NCI-H1694 (cell line): Measurements from ENCODE around the gene ACTMAP.
A peak's percentile ranks its signal among the peaks of the same experiment; 100 is the strongest.

Experiments
- DNase-seq: peaks from one replicate; lab custom pipeline; 2025; lab: John Stamatoyannopoulos, UW

ACTMAP gene

DNA sequence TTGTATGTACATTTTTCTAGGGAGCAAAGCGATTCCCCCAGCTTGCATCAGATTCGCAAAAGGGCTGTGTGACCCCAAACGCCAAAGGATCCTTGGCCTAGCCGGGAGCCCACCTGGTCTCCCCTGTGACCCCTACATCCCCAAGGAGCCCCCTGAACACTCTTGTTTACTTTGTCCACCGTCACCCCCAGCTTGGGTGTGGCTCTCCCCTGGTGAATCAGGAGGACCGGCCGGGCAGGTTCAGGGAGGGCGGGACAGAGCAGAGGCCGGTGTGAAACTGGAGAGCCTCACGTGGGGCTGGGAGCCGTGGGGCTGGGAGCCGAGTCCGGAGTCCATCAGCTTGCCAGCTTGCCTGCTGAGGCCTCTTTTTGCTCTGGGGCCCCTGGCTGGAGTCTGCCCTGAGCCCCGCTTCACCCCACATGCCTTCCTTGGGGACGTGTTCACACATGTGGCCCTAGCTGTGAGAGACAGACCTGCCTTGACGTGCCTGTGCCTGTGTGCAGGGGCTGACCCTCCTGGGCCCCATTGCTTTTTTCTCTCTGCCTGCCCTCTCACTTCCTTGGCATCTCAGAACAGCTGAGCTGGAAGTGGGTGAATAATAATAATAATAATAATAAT lies 31.4 kb downstream of the ACTMAP start:
- DNase-seq, result no peak

DNA sequence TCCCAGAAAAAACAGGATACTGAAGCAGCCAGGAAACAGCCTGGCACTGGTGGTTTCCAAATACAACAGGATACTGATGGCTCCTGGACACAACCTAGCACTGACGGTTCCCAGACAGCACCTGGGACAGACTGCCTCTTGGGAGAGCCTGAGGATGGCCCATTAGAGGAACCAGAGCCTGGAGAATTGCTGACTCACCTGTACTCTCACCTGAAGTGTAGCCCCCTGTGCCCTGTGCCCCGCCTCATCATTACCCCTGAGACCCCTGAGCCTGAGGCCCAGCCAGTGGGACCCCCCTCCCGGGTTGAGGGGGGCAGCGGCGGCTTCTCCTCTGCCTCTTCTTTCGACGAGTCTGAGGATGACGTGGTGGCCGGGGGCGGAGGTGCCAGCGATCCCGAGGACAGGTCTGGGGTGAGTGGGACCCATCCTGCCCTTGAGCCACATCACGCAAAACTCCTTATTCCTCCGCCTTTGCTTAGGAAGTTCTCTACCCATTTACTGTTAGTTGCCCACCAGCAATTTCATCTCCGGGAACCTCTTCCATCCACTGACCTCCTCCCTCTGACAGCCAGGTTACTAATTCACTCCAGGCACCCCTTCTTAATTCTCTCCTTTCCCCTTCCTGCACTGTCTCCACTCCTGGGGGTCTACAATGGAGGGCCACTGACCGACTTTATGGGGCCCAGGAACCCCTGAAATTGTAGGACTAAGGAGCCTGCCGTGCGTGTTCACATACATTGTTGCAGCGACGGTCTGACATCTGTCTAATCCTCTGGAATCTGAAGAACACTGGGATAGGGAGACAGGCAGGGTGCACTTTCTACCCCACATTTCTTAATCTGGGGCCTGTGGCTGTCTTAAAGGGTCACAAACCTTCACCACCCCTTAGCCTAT lies 32.1 kb downstream of the ACTMAP start:
- DNase-seq, result no peak

DNA sequence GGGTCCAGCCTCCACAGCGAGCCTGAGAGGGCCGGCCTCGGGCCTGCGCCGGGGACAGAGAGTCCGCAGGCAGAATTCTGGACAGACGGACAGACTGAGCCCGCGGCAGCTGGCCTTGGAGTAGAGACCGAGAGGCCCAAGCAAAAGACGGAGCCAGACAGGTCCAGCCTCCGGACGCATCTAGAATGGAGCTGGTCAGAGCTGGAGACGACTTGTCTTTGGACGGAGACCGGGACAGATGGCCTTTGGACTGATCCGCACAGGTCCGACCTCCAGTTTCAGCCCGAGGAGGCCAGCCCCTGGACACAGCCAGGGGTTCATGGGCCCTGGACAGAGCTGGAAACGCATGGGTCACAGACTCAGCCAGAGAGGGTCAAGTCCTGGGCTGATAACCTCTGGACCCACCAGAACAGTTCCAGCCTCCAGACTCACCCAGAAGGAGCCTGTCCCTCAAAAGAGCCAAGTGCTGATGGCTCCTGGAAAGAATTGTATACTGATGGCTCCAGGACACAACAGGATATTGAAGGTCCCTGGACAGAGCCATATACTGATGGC lies 32.9 kb downstream of the ACTMAP start:
- DNase-seq, result no peak

DNA sequence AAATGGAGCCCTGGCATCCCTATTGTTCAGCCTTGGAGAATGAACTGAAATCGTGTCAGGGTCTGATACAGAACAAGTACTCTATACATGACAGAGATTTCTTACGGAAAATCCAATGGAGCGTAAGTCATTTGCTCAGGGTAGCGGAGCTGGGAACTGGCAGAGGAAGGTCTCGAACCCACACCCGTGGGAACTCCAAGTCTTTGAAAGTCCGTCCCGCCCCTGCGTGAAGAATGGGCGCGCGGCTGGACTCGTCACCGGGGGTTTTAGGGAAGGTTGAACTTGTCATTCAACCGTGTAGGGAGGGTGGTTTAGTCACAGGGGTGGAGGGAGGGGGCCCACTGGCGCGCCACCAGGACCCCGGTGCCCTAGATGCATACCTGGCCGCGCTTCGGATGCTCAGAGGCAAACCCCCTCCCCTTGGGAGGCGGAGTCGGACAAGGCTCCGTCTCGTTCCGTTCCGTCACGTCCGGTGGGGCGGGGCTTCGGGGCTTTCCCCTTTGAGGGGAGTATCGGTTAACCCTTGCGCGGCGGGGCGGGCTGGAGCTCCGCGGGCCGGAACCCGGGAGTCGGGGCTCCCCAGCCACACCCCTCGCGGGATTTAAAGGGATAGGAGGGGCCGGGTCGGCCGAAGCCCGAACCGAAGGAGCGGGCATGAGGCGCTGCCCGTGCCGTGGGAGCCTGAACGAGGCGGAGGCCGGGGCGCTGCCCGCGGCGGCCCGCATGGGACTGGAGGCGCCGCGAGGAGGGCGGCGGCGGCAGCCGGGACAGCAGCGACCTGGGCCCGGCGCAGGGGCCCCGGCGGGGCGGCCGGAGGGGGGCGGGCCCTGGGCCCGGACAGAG lies 33.6 kb downstream of the ACTMAP start, which contains the start of the genes COQ8B and ITPKC:
TSS of gene COQ8B (minus strand) at position 405 of the 843 bp plus-strand sequence. CDS start 2,254 bp downstream, outside the sequence.
TSS of gene ITPKC (plus strand) at position 631 of the 843 bp plus-strand sequence. CDS start at position 655, 24 bp downstream.
- peak; percentile 98 for DNase-seq

DNA sequence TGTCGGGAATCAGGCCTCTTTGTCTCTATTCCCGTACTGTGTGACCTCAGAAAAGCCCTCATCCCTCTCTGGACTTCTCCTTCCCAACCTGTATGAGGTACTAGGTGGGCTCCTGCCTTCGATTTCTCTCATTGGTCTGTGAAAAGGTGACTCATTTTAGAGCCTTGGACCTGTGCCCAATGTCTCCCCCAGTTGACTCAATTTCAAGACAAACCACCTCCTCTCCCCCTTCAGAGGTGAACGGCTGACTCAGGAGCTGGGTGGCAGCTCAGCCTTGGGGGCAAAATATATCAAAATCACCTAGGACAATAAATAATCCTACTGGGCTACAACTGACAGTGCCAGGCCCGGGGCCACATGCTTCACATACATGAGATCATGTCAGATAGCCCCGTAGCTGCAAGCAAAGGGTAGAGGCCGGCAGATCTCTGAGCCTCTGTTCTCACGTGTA lies 34.2 kb downstream of the ACTMAP start:
- no peak for DNase-seq

DNA sequence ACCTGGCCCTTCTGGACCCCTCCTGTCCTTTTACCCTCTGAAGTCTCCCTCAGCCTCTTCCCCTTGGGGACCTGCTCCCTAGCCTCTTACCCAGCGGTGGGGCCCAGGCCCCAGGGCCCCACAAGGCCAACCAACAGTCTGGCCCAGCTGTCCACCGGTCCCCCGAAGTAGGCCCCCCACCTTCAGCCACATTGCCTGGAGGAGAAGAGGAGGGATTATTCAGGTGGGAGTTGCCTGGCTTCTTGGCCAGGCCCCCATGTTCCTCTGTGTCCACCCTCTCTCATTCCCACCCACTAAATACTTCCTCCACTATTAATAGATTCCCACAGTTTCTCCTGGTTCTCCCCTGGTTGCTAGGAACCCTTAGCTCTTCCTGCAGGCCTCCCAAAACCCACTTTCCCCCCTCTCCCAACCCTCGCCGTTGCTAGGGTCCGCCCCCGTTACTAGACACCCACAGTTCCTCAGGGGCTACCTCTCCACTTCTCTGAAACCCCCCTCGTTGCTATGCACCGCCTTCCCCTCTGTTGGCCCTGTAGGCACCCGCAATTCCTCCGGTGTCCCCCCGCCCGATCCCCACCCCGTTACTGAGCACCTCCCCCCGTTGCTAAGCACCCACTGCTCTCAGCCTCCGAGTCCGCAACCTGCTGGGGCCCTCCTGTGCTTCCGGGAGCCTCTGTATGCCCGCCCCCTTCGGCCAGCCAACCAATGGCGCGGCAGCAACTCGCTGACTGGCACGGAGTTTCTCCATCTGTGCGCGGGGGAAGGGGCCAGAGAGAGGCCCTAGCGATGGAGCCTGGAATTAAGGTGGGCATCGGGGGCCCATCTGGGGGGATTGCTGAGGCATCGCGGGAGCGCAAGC lies 35.6 kb downstream of the ACTMAP start:
- DNase-seq, result peak; percentile 92

DNA sequence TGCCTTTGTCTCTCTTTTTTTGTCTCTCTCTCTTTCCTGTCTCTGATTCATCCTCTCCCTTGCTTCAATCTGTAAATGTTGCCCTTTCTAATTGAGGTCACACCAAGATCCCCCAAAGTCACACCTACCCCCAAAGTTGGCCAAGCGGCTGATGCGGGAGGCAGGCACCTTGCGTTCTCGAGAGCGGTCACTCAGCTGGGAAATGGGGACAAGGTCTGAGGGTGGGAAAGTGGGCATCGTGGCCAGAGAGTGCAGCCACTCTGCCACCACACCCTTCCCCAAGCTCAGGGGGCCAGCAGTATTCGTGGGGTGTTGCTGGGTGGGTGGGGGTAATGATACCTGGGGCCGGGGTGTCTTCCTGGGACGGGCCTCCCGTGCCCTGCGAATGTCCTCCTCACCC lies 36.3 kb downstream of the ACTMAP start:
- no peak for DNase-seq

DNA sequence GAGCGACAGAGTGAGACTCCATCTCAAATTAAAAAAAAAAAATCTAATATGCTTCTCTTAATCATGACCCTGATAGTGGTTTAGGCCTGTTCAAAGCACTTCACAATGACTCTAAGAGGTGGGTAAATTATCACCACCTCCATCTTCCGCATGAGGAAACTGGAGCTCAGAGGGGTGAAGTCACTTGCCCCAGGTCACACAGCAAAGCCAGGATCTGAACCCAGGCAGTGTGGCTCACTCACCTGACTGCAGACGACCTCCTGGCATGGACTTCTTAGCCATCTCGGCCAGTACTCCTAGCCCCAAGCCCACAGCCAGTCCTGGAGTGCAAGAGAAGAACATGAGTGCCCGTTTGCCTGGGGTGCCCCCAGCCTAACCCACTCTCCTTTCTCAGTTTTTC lies 40.5 kb downstream of the ACTMAP start:
- DNase-seq, result no peak

DNA sequence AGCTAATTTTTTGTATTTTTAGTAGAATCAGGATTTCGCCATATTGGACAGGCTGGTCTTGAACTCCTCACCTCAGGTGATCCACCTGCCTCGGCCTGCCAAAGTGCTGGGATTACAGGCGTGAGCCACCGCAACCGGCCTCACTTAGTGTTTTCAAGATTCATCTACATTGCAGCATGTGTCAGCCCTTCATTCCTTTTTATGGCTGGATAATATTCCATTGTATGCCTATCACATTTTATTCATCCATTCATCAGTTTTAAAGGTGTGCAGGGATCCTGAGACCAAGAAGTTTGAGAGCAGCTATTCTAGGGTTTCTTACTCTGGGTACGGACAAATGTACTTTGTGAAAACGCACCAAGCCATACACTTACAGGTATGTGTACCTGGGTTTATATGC lies 42.7 kb downstream of the ACTMAP start:
- no peak for DNase-seq

DNA sequence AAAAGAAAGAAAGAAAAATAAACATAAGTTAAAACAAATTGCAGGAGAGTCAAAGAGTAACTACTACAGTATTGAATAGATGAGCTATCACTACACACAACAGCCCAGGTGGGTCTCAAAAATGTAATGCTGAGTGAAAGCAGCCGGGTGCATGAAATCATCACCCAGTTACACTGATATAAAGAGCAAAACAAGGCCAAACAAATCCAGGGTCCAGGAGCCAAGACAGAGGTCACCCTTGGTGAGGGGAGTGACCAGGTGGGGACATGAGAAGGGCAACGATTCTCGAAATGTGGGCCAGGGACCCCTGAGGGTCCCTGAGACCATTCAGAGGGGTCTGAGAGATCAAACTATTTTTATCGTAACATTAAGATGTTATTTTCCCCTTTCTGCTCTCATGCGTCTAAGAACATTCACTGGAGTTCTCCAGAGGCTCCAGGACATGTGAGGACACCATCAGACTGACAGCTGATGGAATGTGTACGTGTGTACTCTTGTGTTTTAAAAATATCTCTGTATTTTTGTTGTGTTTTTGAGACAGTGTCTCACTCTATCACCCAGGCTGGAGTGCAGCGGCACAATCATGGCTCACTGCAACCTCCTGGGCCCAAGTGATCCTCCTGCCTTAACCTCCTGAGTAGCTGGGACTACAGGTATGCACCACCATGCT lies 44.2 kb downstream of the ACTMAP start:
- DNase-seq, result no peak

DNA sequence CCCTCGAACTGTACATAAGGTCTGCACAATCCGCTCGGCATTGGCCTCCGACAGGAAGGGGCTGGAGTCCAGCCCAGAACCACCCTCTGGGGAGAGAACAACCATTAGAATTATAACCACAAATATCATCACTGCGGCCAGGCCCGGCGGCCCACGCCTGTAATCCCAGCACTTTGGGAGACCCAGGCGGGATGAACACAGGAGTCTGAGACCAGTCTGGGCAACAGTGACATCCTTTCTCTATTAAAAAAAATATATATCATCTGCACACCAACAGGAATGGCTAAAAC lies 45.0 kb downstream of the ACTMAP start:
- DNase-seq, result no peak

DNA sequence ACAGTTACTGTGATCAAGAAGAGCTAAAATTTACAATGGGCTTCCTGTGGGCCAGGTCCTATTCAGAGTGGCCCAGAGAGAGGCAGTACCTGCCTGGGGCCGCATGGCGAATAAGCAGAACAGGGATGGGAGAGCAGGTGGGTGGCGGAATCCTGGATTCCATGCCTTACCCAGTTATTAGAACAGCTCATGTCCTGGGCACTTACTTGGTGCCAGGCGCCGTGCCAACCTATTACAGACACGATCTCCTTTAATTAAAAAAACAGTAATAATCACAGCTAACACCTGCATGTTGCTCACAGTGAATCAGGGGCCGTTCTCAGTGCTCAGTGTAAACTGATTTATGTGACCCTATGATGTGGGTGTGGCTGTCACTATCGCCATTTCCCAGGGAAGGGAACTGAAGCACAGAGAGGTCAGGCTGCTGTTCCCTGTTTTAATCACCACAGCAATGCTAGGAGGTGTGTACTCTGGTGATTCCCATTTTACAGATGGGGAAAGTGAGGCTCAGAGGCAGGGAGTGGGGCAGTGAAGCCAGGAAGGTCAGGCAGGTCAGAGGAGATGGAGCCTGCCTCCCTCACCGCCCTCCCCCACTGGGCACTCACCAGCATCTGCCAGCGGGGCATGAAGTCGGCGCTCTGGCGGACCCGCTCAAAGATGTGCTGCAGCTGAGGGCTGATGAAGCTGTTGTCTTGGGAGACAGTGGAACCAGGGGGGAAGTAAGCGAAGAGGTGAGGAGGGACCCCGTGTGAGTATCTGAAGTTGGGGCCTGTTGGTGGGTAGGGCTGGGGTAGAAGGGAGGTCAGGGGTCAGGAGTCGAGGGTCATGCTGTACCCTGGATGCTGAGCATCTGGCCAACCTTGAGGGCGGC lies 45.6 kb downstream of the ACTMAP start:
- no peak for DNase-seq

DNA sequence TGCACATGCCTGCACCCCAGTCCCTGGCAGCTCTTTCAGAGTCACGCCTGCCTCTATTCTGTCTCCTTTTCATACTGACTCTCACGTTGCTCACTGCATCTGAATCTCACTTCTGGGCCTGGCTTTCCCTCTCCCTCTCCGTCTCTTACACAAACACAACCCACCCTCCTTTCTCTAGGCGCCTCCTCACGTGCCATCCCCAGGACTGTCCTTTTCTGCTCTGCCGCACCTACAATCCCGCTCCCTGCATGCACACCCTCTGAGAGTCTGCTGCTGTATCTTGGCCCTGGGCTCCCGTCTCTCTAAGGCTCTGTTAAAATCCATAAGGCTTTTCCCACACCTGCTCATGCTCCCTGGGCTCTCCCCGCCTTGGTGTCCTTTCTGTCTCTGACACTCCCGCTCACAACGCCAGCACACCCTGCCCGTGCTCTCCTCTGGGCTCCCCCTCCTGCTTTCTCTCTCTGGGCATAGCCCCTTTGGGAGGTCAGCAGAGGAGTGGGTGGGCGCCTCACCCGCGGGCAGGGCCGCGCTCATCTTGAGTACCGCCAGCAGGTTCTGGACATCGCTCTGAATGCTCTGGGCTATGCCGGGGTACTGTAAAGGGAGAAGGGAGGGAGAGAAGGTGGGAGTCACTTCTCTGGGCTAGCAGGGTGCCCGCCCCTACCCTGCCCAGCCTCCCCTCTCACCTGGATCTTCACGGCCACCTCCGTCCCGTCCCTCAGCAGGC lies 47.1 kb downstream of the ACTMAP start:
- no peak for DNase-seq

DNA sequence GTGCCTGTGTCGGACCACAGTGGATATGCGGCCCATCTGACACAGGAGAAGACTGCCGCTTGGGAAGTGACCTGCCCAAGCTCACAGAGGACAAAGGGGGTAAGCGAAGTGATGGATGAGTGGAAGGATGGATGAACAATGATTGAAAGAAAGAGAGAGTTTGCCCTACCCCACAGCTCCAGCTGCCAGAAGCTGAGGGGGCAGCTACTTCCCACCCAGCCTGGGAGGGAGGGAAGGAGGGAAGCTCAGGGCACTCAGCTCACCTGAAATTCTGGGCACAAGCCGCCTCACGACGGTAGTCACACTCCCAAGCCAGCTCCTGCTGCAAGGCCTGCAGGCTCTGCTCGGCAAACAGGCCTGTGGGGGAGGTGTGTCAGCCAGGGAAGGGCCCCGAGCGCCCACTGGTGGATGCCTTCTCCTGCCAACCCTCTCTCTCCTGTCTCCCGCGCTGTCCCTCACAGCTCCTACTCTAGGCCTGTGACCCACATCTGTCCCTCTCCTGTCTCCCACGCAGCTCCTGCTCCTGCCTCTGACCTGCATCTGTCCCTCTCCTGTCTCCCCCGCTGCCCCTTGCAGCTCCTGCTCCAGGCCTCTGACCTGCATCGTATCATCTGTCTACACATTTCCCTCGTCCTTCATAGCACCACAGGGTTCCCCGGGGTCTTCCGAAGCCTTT lies 47.8 kb downstream of the ACTMAP start:
- DNase-seq, result peak; percentile 81

DNA sequence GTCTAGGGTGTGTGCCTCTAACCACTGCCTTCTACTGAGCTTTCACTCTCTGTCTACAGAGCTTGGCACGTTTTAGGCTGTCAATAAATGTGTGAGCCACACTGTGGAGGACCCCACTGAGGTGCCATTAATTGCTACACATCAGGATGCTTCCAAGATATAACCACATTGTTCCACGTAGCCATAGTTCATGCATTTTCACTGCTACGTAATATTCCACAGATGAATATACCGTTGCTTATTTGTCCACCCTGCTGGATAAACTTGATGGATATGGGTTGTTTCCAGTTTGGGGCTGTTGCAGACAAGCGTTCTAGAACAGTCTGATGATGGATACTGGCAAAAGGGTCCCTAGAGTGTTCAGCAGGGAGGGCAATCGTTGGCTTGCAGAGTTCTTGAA lies 48.5 kb downstream of the ACTMAP start:
- no peak for DNase-seq

DNA sequence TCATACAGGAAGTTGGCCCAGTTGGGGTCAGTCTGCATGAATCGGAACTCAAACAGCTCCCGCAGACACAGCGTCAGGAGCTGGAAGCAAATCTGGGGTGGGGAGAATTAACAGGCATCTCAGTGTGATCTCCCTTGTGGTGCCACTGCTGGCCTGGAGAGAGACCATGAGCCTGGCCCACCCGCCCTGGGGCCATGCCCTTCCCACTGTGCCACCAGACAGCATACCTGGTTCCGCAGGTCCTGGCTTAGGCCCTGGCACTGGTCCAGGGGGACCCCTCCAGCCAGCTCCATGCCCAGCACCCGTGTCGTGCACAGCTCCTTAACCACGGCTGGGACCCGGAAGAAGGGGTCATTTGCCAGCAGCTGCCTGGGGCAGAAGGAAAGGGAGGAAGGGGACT lies 50.2 kb downstream of the ACTMAP start:
- DNase-seq, result no peak

DNA sequence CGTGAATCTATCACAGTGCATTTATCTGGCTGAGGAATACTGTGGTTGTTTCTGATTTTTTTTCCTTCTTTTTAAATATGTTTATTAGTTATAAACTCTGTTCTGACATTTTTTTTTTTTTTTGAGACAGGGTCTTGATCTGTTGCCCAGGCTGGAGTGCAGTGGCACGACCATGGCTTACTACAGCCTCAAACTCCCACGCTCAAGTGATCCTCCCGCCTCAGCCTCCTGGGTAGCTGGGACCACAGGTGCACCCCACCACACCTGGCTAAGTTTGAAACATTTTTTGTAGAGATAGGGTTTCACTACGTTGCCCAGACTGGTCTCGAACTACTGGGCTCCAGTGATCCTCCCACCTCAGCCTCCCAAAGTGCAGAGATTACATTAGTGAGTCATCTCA lies 53.3 kb downstream of the ACTMAP start:
- no peak for DNase-seq

DNA sequence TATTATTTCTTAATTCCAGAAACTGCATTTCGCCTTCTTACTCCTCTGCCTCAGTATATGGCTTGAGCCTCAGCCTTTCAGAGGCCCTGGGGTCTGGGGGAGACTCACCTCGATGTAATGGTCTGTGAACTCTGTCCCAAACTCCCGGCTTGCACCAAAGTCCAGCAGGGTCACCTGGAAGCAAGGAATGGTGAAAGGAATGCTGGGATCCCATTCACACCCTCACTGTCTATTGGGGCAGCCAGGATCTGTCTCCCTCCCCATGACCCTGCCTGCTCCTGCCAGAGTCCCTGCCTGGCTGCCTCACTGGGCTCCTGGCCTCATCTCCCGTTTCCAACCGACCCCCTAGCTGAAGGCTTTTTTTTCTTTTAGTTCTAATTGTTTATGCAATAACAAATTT lies 54.4 kb downstream of the ACTMAP start:
- DNase-seq, result no peak
